TTC549 (cell line): Measurements from ENCODE around the gene HP.

ENCODE experiments used
- FAIRE-seq: peaks from 2 replicates; lab custom pipeline; 2012; peaks lifted over from hg19 to GRCh38; lab: Jason Lieb, UNC

The HP gene

DNA sequence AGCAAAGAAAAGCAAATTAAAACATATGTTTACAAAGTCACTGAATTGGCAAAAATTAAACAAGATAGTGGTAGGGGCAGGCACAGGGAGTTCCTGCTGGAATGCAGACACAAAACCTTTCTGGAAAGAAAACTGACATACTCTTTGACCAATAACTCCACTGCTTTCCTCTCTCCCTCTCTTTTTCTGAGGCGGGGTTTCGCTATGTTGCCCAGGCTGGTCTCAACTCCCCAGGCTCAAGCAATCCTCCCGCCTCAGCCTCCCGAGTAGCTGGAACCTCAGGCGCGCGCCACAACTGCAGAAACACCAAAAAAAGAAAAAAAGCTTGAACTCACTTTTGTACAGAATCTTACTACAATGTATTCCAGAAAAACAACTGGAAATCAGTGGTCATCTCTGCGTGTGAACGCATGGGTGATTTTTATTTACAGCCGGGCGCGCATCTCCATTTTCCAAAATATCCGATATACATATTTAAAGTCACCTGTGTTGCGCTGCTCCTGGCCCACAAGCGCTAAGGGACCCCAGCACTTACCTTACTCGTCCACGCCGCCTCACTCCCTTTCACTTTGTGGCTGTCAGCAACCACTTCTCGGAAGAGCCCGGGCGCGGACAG, 38.6 kb downstream of the HP start:
- FAIRE-seq, result no peak

DNA sequence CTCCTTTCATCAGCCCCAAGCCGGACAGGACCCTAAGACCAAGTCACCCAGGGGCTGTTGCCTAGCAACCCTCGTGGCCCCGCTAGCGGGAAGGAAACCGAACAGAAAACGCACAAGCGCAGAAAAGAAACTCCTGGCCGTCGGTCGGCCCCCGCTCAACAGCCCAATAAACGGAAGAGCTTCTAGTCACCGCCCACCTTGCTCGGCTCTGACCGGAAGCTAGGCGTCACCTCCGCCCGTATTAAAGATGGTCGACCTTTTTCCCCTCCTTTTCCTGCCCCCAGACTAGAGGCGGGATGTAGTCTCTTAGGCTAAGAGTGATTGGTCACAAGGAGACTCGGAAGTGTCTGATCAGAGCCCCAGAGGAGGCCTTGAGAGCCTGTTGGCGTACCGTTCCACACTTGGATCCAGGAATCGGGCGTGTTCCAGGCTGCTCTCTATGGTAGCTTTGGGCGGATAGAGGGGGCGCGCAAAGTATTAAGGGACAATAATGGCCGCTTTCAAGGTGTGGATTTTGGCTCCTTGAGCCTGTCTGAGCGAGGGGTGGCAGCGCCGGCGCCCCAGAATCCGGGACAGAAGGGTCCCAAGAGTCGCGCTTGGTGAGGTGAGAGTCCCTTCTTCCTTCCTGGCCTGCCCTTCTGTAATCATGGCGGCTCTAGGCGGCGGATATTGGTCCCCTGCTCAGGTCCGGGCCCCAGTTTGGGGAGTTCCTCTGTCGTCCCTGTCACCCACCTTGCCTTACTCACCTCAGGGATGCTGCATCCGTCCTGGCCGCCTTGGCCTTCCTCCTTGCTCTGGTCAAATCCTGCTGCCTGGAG, 39.4 kb downstream of the HP start, which contains the start of the genes DHX38 and TXNL4B:
DHX38 (plus strand) TSS at position 400 of the 818 bp plus-strand sequence. CDS start 2,311 bp downstream, outside the sequence.
TXNL4B (minus strand) TSS at position 173 of the 818 bp plus-strand sequence. CDS start 2,871 bp downstream, outside the sequence.
- FAIRE-seq, result peak; percentile 97

DNA sequence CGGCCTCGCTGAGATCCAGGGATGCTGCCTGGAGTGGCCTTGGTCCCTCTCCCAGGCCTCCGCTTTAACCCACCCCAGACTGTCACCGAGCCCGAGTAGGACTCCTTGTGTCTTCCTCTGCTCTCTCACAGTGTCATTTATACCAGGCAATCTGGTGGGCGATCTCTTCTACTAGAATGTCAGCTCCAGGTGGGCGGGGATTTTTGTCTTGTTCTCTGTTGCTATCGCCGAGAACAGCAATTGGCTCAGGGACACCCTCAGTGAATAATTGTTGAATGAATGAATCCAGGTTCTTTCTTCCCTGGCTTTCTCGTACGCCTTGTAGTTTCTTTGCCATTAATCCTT, 39.9 kb downstream of the HP start:
- FAIRE-seq, result no peak

DNA sequence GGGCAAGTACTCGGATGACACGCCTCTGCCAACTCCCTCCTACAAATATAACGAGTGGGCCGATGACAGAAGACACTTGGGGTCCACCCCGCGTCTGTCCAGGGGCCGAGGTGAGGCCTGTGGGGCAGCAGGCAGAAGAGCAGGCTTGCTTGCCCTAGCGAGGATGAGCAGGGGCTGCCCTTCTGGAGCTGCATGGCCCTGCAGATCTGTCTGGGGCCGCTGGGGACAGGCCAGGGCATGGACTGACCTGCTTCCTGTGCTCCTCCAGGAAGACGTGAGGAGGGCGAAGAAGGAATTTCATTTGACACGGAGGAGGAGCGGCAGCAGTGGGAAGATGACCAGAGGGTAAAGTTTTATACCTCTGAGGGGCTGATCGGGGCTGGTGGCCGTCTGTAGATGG, 44.6 kb downstream of the HP start:
- no peak for FAIRE-seq

DNA sequence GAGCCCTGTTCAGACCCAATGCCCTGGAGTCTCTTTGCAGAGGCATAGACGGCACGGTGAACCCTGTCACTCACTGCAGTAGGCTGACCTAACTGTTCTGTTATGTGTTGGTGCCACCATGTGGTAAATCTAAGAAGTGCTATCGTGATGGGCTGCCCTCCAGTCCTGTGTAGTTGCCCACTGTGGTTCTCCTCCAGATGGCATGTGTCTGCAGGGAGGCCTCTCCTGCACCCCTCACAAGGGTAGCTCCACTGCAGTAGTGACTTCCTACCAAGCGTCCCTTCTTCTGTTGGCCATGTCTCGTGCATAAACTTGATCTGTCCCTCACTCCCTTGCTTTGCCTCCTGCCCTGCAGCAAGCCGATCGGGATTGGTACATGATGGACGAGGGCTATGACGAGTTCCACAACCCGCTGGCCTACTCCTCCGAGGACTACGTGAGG, 45.1 kb downstream of the HP start:
- no peak for FAIRE-seq

DNA sequence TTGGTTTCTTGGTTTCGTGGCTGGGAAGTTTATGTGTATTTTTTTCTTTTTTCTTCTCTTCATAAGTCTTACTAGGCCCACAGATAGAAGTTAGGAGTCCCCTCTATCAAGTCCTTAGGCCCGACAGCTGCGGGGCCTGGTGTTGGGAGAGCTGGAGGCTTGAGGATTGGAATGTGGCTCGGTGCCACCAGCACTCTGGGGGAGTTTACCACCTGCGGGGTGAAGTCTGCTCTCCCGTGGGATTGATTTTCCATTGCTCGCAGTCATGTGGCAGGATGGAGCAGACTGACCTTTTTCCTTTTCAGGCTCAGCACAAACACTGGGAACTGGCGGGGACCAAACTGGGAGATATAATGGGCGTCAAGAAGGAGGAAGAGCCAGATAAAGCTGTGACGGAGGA, 46.9 kb downstream of the HP start:
- no peak for FAIRE-seq

DNA sequence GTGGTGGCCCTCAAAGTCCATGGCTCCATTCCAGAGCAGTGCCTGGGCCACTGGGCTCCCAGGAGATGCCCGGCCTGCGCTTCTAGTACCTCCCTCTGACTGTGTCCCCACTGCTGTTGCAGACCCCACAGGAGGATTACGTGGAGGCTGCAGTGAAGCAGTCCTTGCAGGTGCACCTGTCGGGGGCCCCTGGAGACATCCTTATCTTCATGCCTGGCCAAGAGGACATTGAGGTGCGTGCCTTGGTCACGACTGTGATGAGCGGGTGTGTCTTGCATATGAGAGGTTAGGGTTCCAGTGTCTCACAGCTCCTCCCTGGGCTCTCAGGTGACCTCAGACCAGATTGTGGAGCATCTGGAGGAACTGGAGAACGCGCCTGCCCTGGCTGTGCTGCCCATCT, 50.6 kb downstream of the HP start:
- no peak for FAIRE-seq

DNA sequence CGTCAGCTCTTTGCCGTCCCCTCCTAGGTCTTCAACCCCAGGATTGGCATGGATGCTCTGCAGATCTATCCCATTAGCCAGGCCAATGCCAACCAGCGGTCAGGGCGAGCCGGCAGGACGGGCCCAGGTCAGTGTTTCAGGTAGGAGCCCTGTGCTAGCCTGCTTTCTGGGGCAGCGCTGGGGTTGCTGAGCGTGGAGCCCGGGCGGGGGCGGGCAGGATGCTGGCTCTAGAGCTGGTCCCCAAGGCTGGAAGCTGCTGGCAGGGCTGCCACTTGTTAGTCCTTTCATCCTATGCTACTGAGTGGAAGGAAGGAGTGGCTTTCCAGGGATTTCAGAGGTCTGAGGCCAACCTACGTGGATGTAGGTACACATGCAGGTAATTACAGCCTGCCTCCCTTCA, 51.7 kb downstream of the HP start:
- FAIRE-seq, result no peak

DNA sequence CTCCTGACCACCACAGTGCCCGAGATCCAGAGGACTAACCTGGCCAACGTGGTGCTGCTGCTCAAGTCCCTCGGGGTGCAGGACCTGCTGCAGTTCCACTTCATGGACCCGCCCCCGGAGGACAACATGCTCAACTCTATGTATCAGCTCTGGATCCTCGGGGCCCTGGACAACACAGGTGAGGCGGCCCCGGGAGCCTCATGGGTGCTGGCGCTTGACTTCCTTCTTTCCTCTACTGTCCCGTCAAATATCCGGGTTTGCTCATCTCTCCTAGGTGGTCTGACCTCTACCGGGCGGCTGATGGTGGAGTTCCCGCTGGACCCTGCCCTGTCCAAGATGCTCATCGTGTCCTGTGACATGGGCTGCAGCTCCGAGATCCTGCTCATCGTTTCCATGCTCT, 53.1 kb downstream of the HP start:
- no peak for FAIRE-seq

DNA sequence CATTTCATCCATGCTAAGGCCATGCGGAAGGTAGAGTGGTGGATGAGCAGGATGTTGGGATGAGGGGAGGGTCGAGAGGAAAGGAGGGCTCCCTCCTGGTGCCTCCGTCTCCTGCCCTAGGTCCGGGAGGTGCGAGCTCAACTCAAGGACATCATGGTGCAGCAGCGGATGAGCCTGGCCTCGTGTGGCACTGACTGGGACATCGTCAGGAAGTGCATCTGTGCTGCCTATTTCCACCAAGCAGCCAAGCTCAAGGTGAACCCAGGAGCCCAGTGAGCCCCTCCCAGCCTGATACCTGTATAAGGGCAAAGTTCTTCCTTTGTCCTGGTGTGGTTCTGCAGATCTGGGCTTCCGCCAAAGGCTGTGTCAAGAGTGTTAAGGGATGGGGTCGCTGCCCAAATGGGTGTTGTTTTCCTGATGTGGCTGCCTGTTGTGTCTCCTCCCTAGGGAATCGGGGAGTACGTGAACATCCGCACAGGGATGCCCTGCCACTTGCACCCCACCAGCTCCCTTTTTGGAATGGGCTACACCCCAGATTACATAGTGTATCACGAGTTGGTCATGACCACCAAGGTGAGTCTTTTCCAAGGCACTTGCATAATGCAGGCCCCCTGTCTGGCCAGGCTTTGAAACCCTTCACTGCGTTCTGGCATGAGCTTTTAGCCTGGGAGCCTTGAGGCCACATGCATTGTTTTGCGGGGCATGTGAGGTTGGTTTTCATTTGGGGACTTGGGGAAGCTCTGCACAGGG, 54.2 kb downstream of the HP start:
- no peak for FAIRE-seq

DNA sequence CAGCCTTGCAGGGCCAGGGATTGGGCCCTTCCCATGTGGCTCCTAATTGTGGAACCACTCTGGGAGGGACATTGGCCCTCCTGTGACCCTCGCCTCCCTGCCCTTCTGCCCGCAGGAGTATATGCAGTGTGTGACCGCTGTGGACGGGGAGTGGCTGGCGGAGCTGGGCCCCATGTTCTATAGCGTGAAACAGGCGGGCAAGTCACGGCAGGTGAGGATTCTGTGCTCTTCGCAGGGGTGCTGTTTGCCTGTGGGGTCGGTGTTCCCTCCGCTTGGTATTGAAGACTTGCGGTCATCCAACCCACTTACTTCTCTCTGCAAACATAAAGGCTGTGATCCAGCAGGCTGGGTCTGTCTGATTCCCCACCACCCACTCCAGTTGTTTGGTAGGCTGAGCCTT, 55.0 kb downstream of the HP start:
- no peak for FAIRE-seq

DNA sequence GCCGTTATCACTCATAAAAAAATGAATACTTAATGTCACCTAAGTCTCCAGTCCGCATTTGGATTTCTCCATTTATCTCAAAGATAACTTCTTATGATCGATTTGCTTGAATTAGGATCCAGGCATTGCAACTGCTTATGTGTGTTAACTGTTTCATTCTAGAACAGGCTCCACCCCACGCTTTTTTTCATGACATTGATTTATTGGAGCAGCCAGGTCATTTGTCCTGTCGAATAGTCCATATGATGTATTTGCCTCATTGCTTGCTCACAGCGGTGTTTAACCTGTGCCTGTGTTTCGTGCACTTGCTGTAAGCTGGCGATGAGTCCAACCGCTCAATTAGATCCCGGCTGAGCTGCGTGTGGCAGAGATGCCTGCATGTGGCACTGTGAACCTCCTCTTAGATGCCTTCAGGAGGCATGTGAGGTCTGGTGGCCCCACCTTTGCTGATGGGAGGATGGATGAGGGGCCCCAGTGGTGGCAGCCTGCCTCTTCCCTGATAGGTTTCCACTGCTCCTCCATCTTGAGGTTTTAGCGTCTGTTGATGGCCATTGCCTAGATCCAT, 55.7 kb downstream of the HP start:
- FAIRE-seq, result no peak
